ENCODE data around the gene FAM110C.
"Not testable (repeated sequence)": the region's sequence is repeated elsewhere in the genome, so short reads cannot be mapped to it uniquely, and the experiment has no call there.

The FAM110C gene

DNA sequence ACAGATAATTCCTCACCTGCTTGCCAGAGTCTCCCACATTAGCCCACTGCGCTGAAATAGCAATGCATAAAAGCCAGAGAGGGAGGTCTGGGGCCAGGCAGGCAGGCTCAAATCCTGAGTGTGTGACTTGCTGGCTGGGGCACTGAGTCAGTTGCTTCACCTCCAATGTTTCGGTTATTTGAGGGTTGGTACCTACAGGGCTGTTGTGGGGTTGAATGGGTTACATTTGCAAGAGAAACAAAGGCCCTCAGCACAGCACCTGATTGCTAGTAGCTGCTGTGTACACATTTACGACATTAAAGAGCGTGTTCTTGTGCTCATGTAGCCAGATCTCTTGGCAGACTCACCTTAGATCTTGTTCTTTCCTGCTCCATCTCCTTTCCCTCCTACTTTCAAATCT is 34.1 kb upstream of the FAM110C start:
- TF ChIP-seq, protein P1, sequence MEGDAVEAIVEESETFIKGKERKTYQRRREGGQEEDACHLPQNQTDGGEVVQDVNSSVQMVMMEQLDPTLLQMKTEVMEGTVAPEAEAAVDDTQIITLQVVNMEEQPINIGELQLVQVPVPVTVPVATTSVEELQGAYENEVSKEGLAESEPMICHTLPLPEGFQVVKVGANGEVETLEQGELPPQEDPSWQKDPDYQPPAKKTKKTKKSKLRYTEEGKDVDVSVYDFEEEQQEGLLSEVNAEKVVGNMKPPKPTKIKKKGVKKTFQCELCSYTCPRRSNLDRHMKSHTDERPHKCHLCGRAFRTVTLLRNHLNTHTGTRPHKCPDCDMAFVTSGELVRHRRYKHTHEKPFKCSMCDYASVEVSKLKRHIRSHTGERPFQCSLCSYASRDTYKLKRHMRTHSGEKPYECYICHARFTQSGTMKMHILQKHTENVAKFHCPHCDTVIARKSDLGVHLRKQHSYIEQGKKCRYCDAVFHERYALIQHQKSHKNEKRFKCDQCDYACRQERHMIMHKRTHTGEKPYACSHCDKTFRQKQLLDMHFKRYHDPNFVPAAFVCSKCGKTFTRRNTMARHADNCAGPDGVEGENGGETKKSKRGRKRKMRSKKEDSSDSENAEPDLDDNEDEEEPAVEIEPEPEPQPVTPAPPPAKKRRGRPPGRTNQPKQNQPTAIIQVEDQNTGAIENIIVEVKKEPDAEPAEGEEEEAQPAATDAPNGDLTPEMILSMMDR (IDR thresholded peaks at IDR 0.05): no peak
- no peak for DNase-seq (ENCODE audit: low spot score)
- no peak overlapping the region for H3K4me3 ChIP-seq
- H3K27ac ChIP-seq: no peak overlapping the region

DNA sequence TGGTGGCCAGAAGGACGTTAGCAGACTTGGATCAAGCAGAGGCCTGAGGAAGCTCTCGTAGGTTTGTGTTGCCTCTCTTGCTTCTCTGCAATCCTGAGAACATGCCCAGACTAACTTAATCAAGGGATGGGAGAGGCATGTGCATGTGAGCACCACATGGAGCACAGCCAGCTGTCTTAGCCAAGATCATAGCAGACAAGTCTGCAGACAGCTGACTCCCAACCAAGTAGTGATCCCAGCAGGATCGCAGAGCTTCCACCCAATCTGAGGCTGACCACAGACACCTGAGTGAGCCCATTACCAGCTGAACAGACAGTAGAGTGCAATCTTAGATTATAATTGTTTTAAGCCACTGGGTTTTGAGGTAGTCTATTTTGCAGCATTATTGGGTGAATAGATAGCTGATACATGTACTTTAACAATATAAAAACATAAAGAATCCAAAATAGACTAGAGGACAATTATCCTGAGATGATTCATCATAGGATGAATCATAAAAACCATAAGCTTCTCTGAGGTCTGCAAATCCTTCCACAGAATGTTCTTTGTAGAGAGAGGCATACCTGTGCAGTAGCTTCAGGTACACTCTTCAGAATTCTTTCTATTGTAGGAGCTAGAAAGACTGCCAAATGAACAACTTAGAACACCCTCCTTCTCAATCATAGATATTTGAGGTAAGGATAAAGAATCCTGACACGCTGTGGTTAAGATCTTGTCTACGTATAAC is 25.2 kb upstream of the FAM110C start:
- TF ChIP-seq, protein P1 (IDR thresholded peaks at IDR 0.05): no peak
- H3K27ac ChIP-seq: no peak overlapping the region
- no peak for DNase-seq (ENCODE audit: low spot score)
- H3K4me3 ChIP-seq: no peak overlapping the region

DNA sequence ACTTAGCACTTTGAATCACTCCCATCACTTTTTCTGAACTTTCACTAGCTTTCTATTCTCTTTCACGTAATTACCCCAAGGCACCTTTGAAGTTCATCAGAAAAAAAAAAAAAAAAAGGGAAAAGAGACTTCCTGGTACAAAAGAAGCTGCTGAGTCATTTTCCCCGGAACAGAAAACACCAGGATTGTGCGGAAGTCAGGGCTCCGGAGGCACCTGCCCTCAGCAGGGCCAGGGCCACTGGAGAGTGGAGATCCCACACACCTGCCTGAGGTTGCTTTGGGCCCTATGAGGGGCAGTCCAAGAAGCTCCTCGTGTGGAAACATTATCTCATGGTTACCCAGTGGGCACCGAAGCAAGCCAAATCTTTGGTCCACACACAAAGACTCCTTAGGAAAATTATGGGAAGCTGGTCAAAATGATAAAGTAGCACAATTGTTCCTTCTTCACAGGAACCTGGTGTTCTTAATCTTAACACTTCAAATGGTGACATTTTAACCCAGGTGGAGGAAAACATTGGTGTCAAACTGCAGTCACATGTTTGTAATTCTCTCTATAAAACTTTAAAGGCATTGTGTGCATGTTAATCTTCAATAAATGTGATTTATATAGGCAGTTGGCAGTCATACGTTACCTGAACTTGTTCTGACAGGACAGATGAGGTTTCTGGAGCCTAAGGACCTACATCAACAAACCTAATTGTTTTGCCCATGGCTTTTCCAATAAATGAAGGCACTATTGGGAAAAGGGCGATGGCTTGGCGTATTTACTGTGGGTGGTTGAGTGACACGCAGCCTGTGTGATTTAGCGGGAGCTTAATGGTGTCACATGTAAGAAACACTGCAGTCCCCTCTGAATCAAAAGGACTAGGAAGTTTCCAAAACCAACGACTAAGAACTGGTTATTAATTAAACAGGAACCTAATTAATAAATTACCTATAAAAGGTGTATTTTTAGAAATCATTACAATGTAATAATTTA is 23.4 kb upstream of the FAM110C start:
- DNase-seq (ENCODE audit: low spot score): no peak
- TF ChIP-seq, protein P1 (IDR thresholded peaks at IDR 0.05): no peak
- no peak overlapping the region for H3K4me3 ChIP-seq
- no peak overlapping the region for H3K27ac ChIP-seq

DNA sequence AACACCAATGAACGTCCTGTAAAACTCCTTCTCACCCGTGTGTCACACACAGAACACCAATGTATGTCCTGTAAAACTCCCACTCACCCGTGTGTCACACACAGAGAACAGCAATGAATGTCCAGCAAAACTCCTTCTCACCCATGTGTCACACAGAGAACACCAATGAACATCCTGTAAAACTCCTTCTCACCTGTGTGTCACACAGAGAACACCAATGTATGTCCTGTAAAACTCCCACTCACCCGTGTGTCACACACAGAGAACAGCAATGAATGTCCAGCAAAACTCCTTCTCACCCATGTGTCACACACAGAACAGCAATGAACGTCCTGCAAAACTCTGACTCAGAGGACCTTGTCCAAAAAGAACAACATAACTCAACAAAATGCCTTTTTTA is 22.3 kb upstream of the FAM110C start:
- not testable (repeated sequence) for DNase-seq (ENCODE audit: low spot score); H3K4me3 ChIP-seq; H3K27ac ChIP-seq

DNA sequence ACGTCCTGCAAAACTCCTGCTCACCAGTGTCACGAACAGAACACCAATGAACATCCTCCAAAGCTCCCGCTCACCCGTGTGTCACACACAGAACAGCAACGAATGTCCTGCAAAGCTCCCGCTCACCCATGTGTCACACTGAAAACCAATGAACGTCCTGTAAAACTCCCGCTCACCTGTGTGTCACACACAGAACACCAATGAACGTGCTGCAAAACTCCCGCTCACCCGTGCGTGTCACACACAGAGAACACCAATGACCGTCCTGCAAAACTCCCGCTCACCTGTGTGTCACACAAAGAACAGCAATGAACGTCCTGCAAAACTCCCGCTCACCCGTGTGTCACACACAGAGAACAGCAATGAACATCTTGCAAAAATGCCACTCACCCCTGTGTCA is 20.5 kb upstream of the FAM110C start:
- H3K27ac ChIP-seq: no peak overlapping the region
- no peak for DNase-seq (ENCODE audit: low spot score)
- no peak overlapping the region for H3K4me3 ChIP-seq
- TF ChIP-seq, protein P1 (IDR thresholded peaks at IDR 0.05): no peak

DNA sequence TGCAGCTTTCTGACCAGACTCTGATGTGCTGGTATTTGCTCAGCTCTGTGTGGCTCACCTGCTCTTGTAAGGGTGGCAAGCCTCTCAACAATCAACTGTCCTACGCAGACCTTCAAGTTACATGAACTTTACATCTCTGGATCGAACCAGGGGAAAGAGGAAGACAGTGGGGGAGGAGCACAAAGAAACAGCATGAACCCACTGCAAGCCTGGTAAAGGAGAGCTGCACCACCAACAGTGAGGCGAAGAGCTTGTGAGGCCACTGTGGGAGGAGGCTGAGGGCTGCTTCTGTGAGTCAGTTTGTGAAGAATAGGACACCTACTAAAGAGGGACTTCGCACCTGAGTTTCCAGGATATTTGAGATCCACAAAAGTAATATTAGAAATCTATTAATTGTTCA is 18.8 kb upstream of the FAM110C start:
- H3K4me3 ChIP-seq: no peak overlapping the region
- H3K27ac ChIP-seq: no peak overlapping the region
- TF ChIP-seq, protein P1 (IDR thresholded peaks at IDR 0.05): no peak
- DNase-seq (ENCODE audit: low spot score): no peak

DNA sequence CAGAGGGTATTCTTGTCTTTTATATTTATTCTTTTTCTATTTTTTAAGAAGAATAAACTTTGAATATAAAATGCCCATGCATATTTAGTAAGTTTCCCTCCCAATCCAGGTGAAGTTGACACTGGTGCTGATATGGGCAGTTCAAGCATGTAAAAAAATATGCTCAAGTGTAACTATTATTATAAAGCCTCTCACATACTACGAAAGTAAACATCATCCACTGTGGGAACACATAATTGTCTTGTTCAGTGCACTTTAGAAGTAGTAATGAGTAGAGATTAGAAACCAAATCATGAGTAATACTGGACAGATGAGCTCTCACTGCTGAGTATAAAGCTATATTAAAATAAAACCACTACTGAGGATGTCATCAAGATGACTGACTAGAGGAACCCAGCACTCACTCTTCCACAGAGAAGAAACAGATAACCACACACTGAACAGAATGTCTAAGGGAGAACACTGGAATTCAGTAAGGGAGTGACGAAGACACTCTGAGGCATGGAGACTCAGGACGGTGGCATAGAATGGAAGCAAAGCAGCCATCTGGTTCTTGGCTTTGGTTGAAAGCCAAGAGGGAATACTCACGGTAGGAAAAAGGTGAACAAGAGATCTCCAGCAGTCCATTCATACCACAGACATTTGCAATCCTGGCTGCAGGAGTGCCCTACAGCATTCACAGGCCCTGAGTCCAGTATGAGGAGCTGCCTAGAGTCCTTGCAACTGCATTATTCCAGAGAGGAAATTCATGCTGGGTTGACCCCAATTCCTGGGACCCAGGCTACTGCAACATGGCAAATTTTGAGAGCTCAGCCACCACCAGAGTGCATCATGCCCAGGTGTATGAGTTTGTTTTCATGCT is 9.5 kb upstream of the FAM110C start:
- TF ChIP-seq, protein P1 (IDR thresholded peaks at IDR 0.05): no peak
- no peak for DNase-seq (ENCODE audit: low spot score)

More for the DNA sequence above, 9.5 kb upstream of the FAM110C start:
- Histone ChIP-seq H3K27ac (no peak overlapping the region), H3K4me3 (no peak overlapping the region)
